ENCODE results near the gene COX6B1.

- TF ChIP-seq GATA2 (IDR thresholded peaks at IDR 0.05; ENCODE audit: low read depth, low read length) (no peak), GATA3 (IDR thresholded peaks at IDR 0.05; ENCODE audit: low read depth, low read length) (no peak)
Observed at GRCh38 chr19:35628565-35629331, 19.4 kb upstream of the COX6B1 start, which contains the start of gene RBM42.
